SK-N-MC (cell line): ENCODE results near the gene PYGB.

ENCODE experiments used
- EZH2 ChIP-seq: fragments of 200-600 bp; sonication (generic); IDR thresholded peaks from one replicate; pipeline ENCODE4 v1.6.1; 2017; ENCODE audit warnings: antibody characterized with exemption
- FOXP2 ChIP-seq: optimal IDR thresholded peaks from 2 replicates; pipeline ENCODE3; 2011; ENCODE audit warnings: mild to moderate bottlenecking, moderate library complexity; ENCODE audit not compliant: insufficient read depth; ENCODE audit errors: extremely low read length, control extremely low read depth
- POLR2AphosphoS5 ChIP-seq: IDR thresholded peaks from 2 replicates; pipeline ENCODE4 v1.6.1; 2012; ENCODE audit warnings: mild to moderate bottlenecking, low read depth, low read length, borderline replicate concordance

GRCh38 chr20:25284131-25284601 is 36.3 kb downstream of the PYGB start:
- TF ChIP-seq EZH2 (no peak), POLR2AphosphoS5 (no peak), FOXP2 (no peak)
